GM18499 (cell line): ENCODE data around the gene MYO7A.

Experiments
- ATAC-seq: cut with Tn5 transposase; IDR thresholded peaks from one replicate; pipeline ENCODE4 v1.9.1; 2021; ENCODE audit warnings: moderate number of reproducible peaks; ENCODE audit not compliant: insufficient read depth, unreplicated experiment

MYO7A gene

GRCh38 chr11:77126156-77126775 lies 1.8 kb upstream of the MYO7A start:
- no peak for ATAC-seq

GRCh38 chr11:77126861-77127234 lies 1.2 kb upstream of the MYO7A start:
- no peak for ATAC-seq

GRCh38 chr11:77127235-77127911 lies 673 bp upstream of the MYO7A start:
- ATAC-seq = no peak

GRCh38 chr11:77129069-77129841 lies 1.2 kb downstream of the MYO7A start:
- no peak for ATAC-seq

GRCh38 chr11:77129842-77130756 lies 2.1 kb downstream of the MYO7A start:
- no peak for ATAC-seq

GRCh38 chr11:77130763-77131513 lies 2.9 kb downstream of the MYO7A start:
- ATAC-seq = no peak

GRCh38 chr11:77131560-77131959 lies 3.5 kb downstream of the MYO7A start:
- no peak for ATAC-seq

- no peak for ATAC-seq
Observed at GRCh38 chr11:77135069-77135468, 7.0 kb downstream of the MYO7A start.

GRCh38 chr11:77136074-77136473 lies 8.0 kb downstream of the MYO7A start:
- ATAC-seq = no peak

GRCh38 chr11:77136784-77137420 lies 8.9 kb downstream of the MYO7A start:
- ATAC-seq = no peak

- ATAC-seq = no peak
Observed at GRCh38 chr11:77137421-77137820, 9.4 kb downstream of the MYO7A start.

- no peak for ATAC-seq
Observed at GRCh38 chr11:77138106-77138649, 10.1 kb downstream of the MYO7A start.

GRCh38 chr11:77139201-77139600 lies 11.2 kb downstream of the MYO7A start:
- ATAC-seq = no peak

GRCh38 chr11:77140231-77140851 lies 12.3 kb downstream of the MYO7A start:
- no peak for ATAC-seq

- no peak for ATAC-seq
Observed at GRCh38 chr11:77141034-77141433, 13.0 kb downstream of the MYO7A start.

GRCh38 chr11:77141475-77141874 lies 13.4 kb downstream of the MYO7A start:
- ATAC-seq = no peak

GRCh38 chr11:77142091-77142975 lies 14.3 kb downstream of the MYO7A start:
- ATAC-seq = no peak
